GM23338 (cell line): Measurements from ENCODE around the gene MYO1D. TPM values are rescaled to one million over a fixed set of nuclear protein-coding genes. Genes with fewer than 3 reads are reported as not detected.

Experiments used
- ATAC-seq: fragments of 200-7000 bp; cut with Tn5 transposase; 3 replicates; pipeline ENCODE4 v1.9.1; 2020
- DNase-seq: peaks from one replicate; pipeline ENCODE4 v3.0.0-alpha.2; 2015; ENCODE audit warnings: low spot score
- H2AFZ ChIP-seq: fragments of 200-600 bp; sonication (generic); 2 replicates; pipeline ENCODE4 v1.8.0; 2016; ENCODE audit warnings: antibody characterized with exemption, mild to moderate bottlenecking, moderate library complexity
- H3F3A ChIP-seq: fragments of 200-600 bp; sonication (generic); replicated peaks from 2 replicates; pipeline ENCODE4 v1.8.0; 2017; ENCODE audit warnings: antibody characterized with exemption, mixed run types, low read depth
- H3K27ac ChIP-seq: fragments of 200-600 bp; sonication (generic); 2 replicates; pipeline ENCODE4 v1.6.1; 2016; ENCODE audit warnings: low read depth
- H3K27me3 ChIP-seq: fragments of 200-600 bp; sonication (generic); 2 replicates; pipeline ENCODE4 v1.8.0; 2016; ENCODE audit warnings: mild to moderate bottlenecking, mixed run types, moderate library complexity; ENCODE audit not compliant: insufficient read depth
- H3K36me3 ChIP-seq: fragments of 200-600 bp; sonication (generic); 2 replicates; pipeline ENCODE4 v1.8.0; 2016; ENCODE audit warnings: mild to moderate bottlenecking; ENCODE audit not compliant: insufficient read depth
- H3K4me1 ChIP-seq: fragments of 200-600 bp; sonication (generic); 2 replicates; pipeline ENCODE4 v1.8.0; 2016; ENCODE audit warnings: mild to moderate bottlenecking, moderate library complexity; ENCODE audit not compliant: insufficient read depth
- H3K4me2 ChIP-seq: fragments of 200-600 bp; sonication (generic); 2 replicates; pipeline ENCODE4 v1.7.1; 2017; ENCODE audit warnings: mixed run types
- H3K4me3 ChIP-seq: fragments of 200-600 bp; sonication (generic); 2 replicates; pipeline ENCODE4 v1.6.1; 2016; ENCODE audit warnings: mixed run types
- H3K79me2 ChIP-seq: fragments of 200-600 bp; sonication (generic); replicated peaks from 2 replicates; pipeline ENCODE4 v1.8.0; 2017; ENCODE audit warnings: mild to moderate bottlenecking; ENCODE audit not compliant: insufficient read depth
- H3K9me2 ChIP-seq: fragments of 200-600 bp; sonication (generic); 2 replicates; pipeline ENCODE4 v1.8.0; 2017; ENCODE audit not compliant: insufficient read depth
- H4K20me1 ChIP-seq: fragments of 200-600 bp; sonication (generic); replicated peaks from 2 replicates; pipeline ENCODE4 v1.8.0; 2017; ENCODE audit warnings: mild to moderate bottlenecking; ENCODE audit not compliant: insufficient read depth
- H3K27ac Mint-ChIP-seq: 2 replicates; pipeline ENCODE4 v1.8.0; 2020; ENCODE audit warnings: inconsistent platforms, mild to moderate bottlenecking, moderate library complexity, mixed read lengths
- H3K27me3 Mint-ChIP-seq: 3 replicates; pipeline ENCODE4 v1.8.0; 2022; ENCODE audit warnings: low read depth, mild to moderate bottlenecking, moderate library complexity, mixed read lengths, inconsistent platforms; ENCODE audit not compliant: insufficient read depth, poor library complexity
- H3K36me3 Mint-ChIP-seq: 3 replicates; pipeline ENCODE4 v1.8.0; 2021; ENCODE audit warnings: low read depth, mild to moderate bottlenecking, inconsistent platforms, moderate library complexity, mixed read lengths
- H3K4me1 Mint-ChIP-seq: 3 replicates; pipeline ENCODE4 v1.8.0; 2020; ENCODE audit warnings: mild to moderate bottlenecking, inconsistent platforms, mixed read lengths
- H3K4me3 Mint-ChIP-seq: 3 replicates; pipeline ENCODE4 v1.8.0; 2021; ENCODE audit warnings: moderate library complexity, mild to moderate bottlenecking, inconsistent platforms, mixed read lengths
- H3K9me3 Mint-ChIP-seq: 3 replicates; pipeline ENCODE4 v1.8.0; 2020; ENCODE audit warnings: moderate library complexity, mild to moderate bottlenecking, inconsistent platforms, mixed read lengths
- ZNF114 ChIP-seq: fragments of 250-450 bp; sonication (Bioruptor Pico); IDR thresholded peaks from 2 replicates; pipeline ENCODE4 v1.5.0; 2020; ENCODE audit warnings: mild to moderate bottlenecking, moderate library complexity
- polyA plus RNA-seq: library from polyadenylated mRNA; unstranded; fragments of >200 nt; fragmentation: Nextera tagmentation; extraction: Ambion mirVana; gene quantifications from 2 replicates; pipeline ENCODE4 v1.2.1, GENCODE V29; 2016
- small RNA-seq: library from RNA; depleted of rRNA; stranded (forward); fragments of <200 nt; gene quantifications from one replicate; pipeline ENCODE3, GENCODE V24; 2014; ENCODE audit warnings: low replicate concordance
- total RNA-seq: library from RNA; depleted of rRNA; stranded (reverse); fragments of >200 nt; shearing (Covaris generic); gene quantifications from 2 replicates; pipeline ENCODE4 v1.2.3, GENCODE V29; 2014; rRNA removed
- TF ChIP-seq, protein P1 (sequence below), 2 experiments: fragments of 200-600 bp in 1 of 2; sonication (generic) in 1 of 2; conservative IDR thresholded peaks; 2 replicates each; pipeline versions ENCODE4 v1.5.1 to v1.6.1; 2016 to 2017; ENCODE audit warnings: antibody characterized with exemption in 2 of 2, low read depth in 2 of 2, mild to moderate bottlenecking in 2 of 2, moderate library complexity in 1 of 2

Gene MYO1D
- total and polyA plus RNA-seq, 2 experiments from 2014 or later = 8.6 to 28.6 TPM

DNA sequence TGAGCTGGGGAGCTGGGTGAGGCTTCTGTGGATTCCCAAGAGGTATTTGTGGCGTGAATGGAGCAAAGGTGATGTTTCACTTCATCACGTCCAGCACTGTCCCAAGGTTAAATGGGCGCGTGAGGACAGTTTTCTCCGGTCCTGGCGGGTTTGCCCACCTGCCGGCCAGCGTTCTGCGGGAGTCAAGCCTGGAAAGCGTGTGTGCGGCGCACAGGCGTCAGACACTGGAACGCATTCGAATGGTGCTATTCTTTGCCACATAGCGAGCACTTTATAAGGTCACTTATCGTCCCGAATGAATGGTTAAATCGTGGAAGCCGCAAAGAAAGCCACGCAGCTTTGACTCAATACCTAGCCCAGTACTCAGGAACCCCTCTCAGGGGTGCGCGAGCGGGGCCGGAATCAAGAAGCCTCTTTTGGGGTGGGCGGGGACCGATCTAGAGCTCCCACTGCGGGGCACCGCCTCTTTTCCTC, 433.1 kb downstream of the MYO1D start:
- Histone ChIP-seq H3K4me1 (peaks cover 12% of the 10 kb centered on the region), H3K9me2 (no peaks in the 10 kb centered on the region), H3K4me2 (peak overlapping the region; percentile 77), H3K36me3 (peaks cover 21% of the 10 kb centered on the region), H3K4me3 (peak overlapping the region; percentile 100), H3F3A (no peaks in the 10 kb centered on the region), H4K20me1 (peaks cover 29% of the 10 kb centered on the region), H3K27me3 (peaks cover 8% of the 10 kb centered on the region), H3K79me2 (peaks cover 45% of the 10 kb centered on the region), H2AFZ (peak overlapping the region; percentile 99), H3K27ac (no peak overlapping the region)
- TF ChIP-seq, protein P1, sequence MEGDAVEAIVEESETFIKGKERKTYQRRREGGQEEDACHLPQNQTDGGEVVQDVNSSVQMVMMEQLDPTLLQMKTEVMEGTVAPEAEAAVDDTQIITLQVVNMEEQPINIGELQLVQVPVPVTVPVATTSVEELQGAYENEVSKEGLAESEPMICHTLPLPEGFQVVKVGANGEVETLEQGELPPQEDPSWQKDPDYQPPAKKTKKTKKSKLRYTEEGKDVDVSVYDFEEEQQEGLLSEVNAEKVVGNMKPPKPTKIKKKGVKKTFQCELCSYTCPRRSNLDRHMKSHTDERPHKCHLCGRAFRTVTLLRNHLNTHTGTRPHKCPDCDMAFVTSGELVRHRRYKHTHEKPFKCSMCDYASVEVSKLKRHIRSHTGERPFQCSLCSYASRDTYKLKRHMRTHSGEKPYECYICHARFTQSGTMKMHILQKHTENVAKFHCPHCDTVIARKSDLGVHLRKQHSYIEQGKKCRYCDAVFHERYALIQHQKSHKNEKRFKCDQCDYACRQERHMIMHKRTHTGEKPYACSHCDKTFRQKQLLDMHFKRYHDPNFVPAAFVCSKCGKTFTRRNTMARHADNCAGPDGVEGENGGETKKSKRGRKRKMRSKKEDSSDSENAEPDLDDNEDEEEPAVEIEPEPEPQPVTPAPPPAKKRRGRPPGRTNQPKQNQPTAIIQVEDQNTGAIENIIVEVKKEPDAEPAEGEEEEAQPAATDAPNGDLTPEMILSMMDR (conservative IDR thresholded peaks at IDR 0.05; ENCODE audit: low read depth in 2 of 2) = peak in 1 of 2 experiments; percentile 77; a peak in 1 of 4 replicates
- TF ChIP-seq ZNF114 (CRISPR knock-in tag) = no peak
- peaks cover 33% of the 10 kb centered on the region for H3K36me3 Mint-ChIP-seq
- ATAC-seq (peak; percentile 27), DNase-seq (no peak)
- peaks cover 20% of the 10 kb centered on the region for H3K27me3 Mint-ChIP-seq
- H3K27ac Mint-ChIP-seq = no peak overlapping the region
- peaks cover 16% of the 10 kb centered on the region for H3K4me1 Mint-ChIP-seq
- peaks cover 9% of the 10 kb centered on the region for H3K9me3 Mint-ChIP-seq
- peak overlapping the region; percentile 91 for H3K4me3 Mint-ChIP-seq

Small RNA genes lying within 50 kb of the gene (small RNA-seq; reads per million reads assigned to genes)
- gene RF00019 = not detected

Other genes starting within 250 kb of the MYO1D start
- 85.4 and 94.8 TPM in 2 replicates for gene TMEM98, start 51.0 kb upstream of the MYO1D start, total RNA-seq
- 54.5 and 60.4 TPM in 2 replicates for gene TMEM98, start 51.0 kb upstream of the MYO1D start, polyA plus RNA-seq
- gene SPACA3, start 114.7 kb upstream of the MYO1D start, total RNA-seq = not detected in 2 replicates
- gene SPACA3, start 114.7 kb upstream of the MYO1D start, polyA plus RNA-seq = not detected in 2 replicates